ENCODE data around the gene RFPL2. TPM values are rescaled to one million over a fixed set of nuclear protein-coding genes. Genes with fewer than 3 reads are reported as not detected.
"Not testable (repeated sequence)": the region's sequence is repeated elsewhere in the genome, so short reads cannot be mapped to it uniquely, and the experiment has no call there.

Gene RFPL2
- total RNA-seq, 2 donors from 2014 or later = 22.1 to 23.7 TPM

- H3K9me3 ChIP-seq; H3K4me1 ChIP-seq (replicated peaks); H3K4me3 ChIP-seq; H3K36me3 ChIP-seq; intact Hi-C loops (cut with DNase I); H3K27ac ChIP-seq; H3K27me3 ChIP-seq (replicated peaks; ENCODE audit: insufficient read depth); DNase-seq (ENCODE audit: low spot score): not testable (repeated sequence)
- 84% methylated on average over 9 of the region's 9 CpGs for WGBS
Measured at GRCh38 chr22:32193346-32193745, 11.5 kb downstream of the RFPL2 start.

- H3K36me3 ChIP-seq; H3K27me3 ChIP-seq (replicated peaks; ENCODE audit: insufficient read depth); H3K4me1 ChIP-seq (replicated peaks); H3K9me3 ChIP-seq; H3K27ac ChIP-seq; H3K4me3 ChIP-seq; DNase-seq (ENCODE audit: low spot score); intact Hi-C loops (cut with DNase I): not testable (repeated sequence)
- 89% methylated on average over 15 of the region's 15 CpGs for WGBS
Measured at GRCh38 chr22:32191021-32191420, 13.9 kb downstream of the RFPL2 start.

GRCh38 chr22:32185821-32186220, 19.1 kb downstream of the RFPL2 start:
- Histone ChIP-seq H3K36me3 (no peaks in the 10 kb centered on the region), H3K27me3 (replicated peaks; ENCODE audit: insufficient read depth) (no peaks in the 10 kb centered on the region), H3K9me3 (no peaks in the 10 kb centered on the region), H3K27ac (no peak overlapping the region), H3K4me1 (replicated peaks) (no peaks in the 10 kb centered on the region), H3K4me3 (no peak overlapping the region)
- intact Hi-C loops (cut with DNase I) = no loop called here
- no peak for DNase-seq (ENCODE audit: low spot score)
- TF ChIP-seq CTCF (IDR thresholded peaks at IDR 0.05) (no peak), POLR2A (IDR thresholded peaks at IDR 0.05) (no peak), POLR2AphosphoS5 (IDR thresholded peaks at IDR 0.05) (no peak)
- 89% methylated on average over 3 of the region's 3 CpGs for WGBS

GRCh38 chr22:32183625-32184024, 21.2 kb downstream of the RFPL2 start:
- H3K27ac ChIP-seq = no peak overlapping the region
- no peaks in the 10 kb centered on the region for H3K27me3 ChIP-seq (replicated peaks; ENCODE audit: insufficient read depth)
- DNase-seq (ENCODE audit: low spot score) = no peak
- no peaks in the 10 kb centered on the region for H3K36me3 ChIP-seq
- TF ChIP-seq POLR2AphosphoS5 (IDR thresholded peaks at IDR 0.05) (no peak), POLR2A (IDR thresholded peaks at IDR 0.05) (no peak), CTCF (IDR thresholded peaks at IDR 0.05) (no peak)
- WGBS = 62% methylated on average over 3 of the region's 3 CpGs
- intact Hi-C loops (cut with DNase I) = no loop called here
- H3K4me3 ChIP-seq = no peak overlapping the region
- H3K4me1 ChIP-seq (replicated peaks) = no peaks in the 10 kb centered on the region
- H3K9me3 ChIP-seq = no peaks in the 10 kb centered on the region

- Histone ChIP-seq H3K27ac (no peak overlapping the region), H3K36me3 (no peaks in the 10 kb centered on the region), H3K4me3 (no peak overlapping the region), H3K9me3 (no peaks in the 10 kb centered on the region), H3K4me1 (replicated peaks) (no peaks in the 10 kb centered on the region), H3K27me3 (replicated peaks; ENCODE audit: insufficient read depth) (no peaks in the 10 kb centered on the region)
- intact Hi-C loops (cut with DNase I) = no loop called here
- DNase-seq (ENCODE audit: low spot score) = no peak
- TF ChIP-seq POLR2A (IDR thresholded peaks at IDR 0.05) (no peak), POLR2AphosphoS5 (IDR thresholded peaks at IDR 0.05) (no peak), CTCF (IDR thresholded peaks at IDR 0.05) (no peak)
- WGBS = 87% methylated on average over 6 of the region's 6 CpGs
Measured at GRCh38 chr22:32181043-32181442, 23.8 kb downstream of the RFPL2 start.

- Histone ChIP-seq H3K9me3 (no peaks in the 10 kb centered on the region), H3K27me3 (replicated peaks; ENCODE audit: insufficient read depth) (no peaks in the 10 kb centered on the region), H3K36me3 (no peaks in the 10 kb centered on the region), H3K4me1 (replicated peaks) (no peaks in the 10 kb centered on the region), H3K27ac (no peak overlapping the region), H3K4me3 (no peak overlapping the region)
- intact Hi-C loops (cut with DNase I) = no loop called here
- TF ChIP-seq POLR2A (IDR thresholded peaks at IDR 0.05) (no peak), CTCF (IDR thresholded peaks at IDR 0.05) (no peak), POLR2AphosphoS5 (IDR thresholded peaks at IDR 0.05) (no peak)
- DNase-seq (ENCODE audit: low spot score) = no peak
- 91% methylated on average over 8 of the region's 8 CpGs for WGBS
Measured at GRCh38 chr22:32177221-32177765, 27.6 kb downstream of the RFPL2 start.

Measured in prostate gland (tissue), 2 donors.